Upper lobe of left lung (tissue), 6 donors: ENCODE measurements around the gene LYL1. TPM values are rescaled to one million over a fixed set of nuclear protein-coding genes. Genes with fewer than 3 reads are reported as not detected.

Source experiments
- ATAC-seq, 2 donors: fragments of 200-7000 bp; cut with Tn5 transposase; one replicate each; pipeline ENCODE4 v1.9.1; 2022; ENCODE audit warnings: mild to moderate bottlenecking in 2 of 2, moderate library complexity in 2 of 2; ENCODE audit not compliant: low FRiP score in 2 of 2
- DNase-seq, 2 donors: peaks; one replicate each; pipeline ENCODE4 v3.0.0-alpha.2; 2019 to 2020
- H3K27ac ChIP-seq, 4 donors: fragments of 200-600 bp; sonication (generic); one replicate each; pipeline ENCODE4 v1.5.1; 2016 to 2019
- H3K27me3 ChIP-seq, 4 donors: fragments of 200-600 bp; sonication (generic); one replicate each; pipeline ENCODE4 v1.5.1; 2017 to 2019
- H3K36me3 ChIP-seq, 4 donors: fragments of 200-600 bp; sonication (generic); one replicate each; pipeline ENCODE4 v1.5.1; 2016 to 2019
- H3K4me1 ChIP-seq, 4 donors: fragments of 200-600 bp; sonication (generic); one replicate each; pipeline ENCODE4 v1.5.1; 2018 to 2019
- H3K4me3 ChIP-seq, 4 donors: fragments of 200-600 bp; sonication (generic); one replicate each; pipeline ENCODE4 v1.5.1; 2017 to 2019; ENCODE audit warnings: mild to moderate bottlenecking in 2 of 4, moderate library complexity in 1 of 4
- H3K9me3 ChIP-seq, 4 donors: fragments of 200-600 bp; sonication (generic); one replicate each; pipeline ENCODE4 v1.5.1; 2018 to 2019
- EP300 ChIP-seq, 4 donors: sonication (generic); formaldehyde crosslinking; IDR thresholded peaks; one replicate each; pipeline ENCODE4 v1.5.1; 2017; ENCODE audit warnings: antibody characterized with exemption in 4 of 4, control low read depth in 2 of 4
- POLR2A ChIP-seq, 4 donors: fragments of 450-650 bp; IDR thresholded peaks; one replicate each; pipeline ENCODE4 v1.5.1; 2016 to 2017; ENCODE audit warnings: antibody characterized with exemption in 4 of 4, mild to moderate bottlenecking in 2 of 4
- POLR2AphosphoS5 ChIP-seq, 2 donors: sonication (generic); formaldehyde crosslinking; IDR thresholded peaks; one replicate each; pipeline ENCODE4 v1.5.1; 2017; ENCODE audit warnings: antibody characterized with exemption in 2 of 2
- WGBS, 2 donors: methylation state at CpG; one replicate each; pipeline ENCODE4 v1.1.5; 2017 to 2018; 5-methylcytosine and 5-hydroxymethylcytosine counted together
- total RNA-seq, 6 donors: library from RNA; depleted of rRNA in 4 of 6; stranded (reverse); fragments of >200 nt in 4 of 6; gene quantifications; one replicate each; pipeline versions ENCODE4 v1.1.0 to v1.2.1, GENCODE V29; 2016 to 2021
- TF ChIP-seq, protein P1 (sequence below), 6 experiments: fragments of 450-650 bp in 4 of 6; fragments of 200-600 bp in 2 of 6; sonication (generic) in 2 of 6; IDR thresholded peaks; one replicate each; pipeline ENCODE4 v1.5.1; 2016 to 2019; ENCODE audit warnings: antibody characterized with exemption in 6 of 6
- donor health status: DM: no; HTN: no; CAD: no; lungs with moderate emphysema.
- donor health status: DM: no; HTN: yes; CAD: no; lungs with severe emphysema.

Gene LYL1
- total RNA-seq, 6 donors from 2014 or later, result 22.6 to 55.5 (median 31.4) TPM

DNA sequence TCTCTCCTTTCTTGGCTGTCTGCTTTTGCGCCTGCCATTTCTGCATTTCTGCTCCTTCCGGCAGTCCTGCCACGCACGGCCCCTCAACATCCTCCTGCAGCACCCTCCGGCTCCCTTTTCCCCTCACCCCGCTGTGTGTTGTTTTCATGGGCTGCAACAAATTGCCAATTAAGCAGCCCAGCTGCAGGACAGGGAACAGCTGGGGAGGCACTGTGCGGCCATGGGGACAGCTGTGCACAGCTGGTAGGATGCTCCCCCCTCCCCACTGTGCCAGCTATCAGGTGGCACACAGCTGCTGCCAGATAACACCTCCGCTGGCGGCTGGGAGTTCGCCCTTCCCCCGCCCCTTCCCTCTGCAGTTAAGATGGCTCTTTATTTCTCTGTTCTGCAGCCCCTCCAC lies 25.4 kb downstream of the LYL1 start:
- TF ChIP-seq POLR2AphosphoS5 (IDR thresholded peaks at IDR 0.05), result peak; percentile 37 to 46
- TF ChIP-seq, protein P1, sequence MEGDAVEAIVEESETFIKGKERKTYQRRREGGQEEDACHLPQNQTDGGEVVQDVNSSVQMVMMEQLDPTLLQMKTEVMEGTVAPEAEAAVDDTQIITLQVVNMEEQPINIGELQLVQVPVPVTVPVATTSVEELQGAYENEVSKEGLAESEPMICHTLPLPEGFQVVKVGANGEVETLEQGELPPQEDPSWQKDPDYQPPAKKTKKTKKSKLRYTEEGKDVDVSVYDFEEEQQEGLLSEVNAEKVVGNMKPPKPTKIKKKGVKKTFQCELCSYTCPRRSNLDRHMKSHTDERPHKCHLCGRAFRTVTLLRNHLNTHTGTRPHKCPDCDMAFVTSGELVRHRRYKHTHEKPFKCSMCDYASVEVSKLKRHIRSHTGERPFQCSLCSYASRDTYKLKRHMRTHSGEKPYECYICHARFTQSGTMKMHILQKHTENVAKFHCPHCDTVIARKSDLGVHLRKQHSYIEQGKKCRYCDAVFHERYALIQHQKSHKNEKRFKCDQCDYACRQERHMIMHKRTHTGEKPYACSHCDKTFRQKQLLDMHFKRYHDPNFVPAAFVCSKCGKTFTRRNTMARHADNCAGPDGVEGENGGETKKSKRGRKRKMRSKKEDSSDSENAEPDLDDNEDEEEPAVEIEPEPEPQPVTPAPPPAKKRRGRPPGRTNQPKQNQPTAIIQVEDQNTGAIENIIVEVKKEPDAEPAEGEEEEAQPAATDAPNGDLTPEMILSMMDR (IDR thresholded peaks at IDR 0.05), result no peak
- ATAC-seq (no peak), DNase-seq (no peak)
- 51 to 61% methylated on average over 11 of the region's 11 CpGs for WGBS, 2 donors
- Histone ChIP-seq H3K36me3 (peaks cover 0 to 65% (median 28%) of the 10 kb centered on the region in 4 donors), H3K27me3 (no peaks in the 10 kb centered on the region), H3K9me3 (no peaks in the 10 kb centered on the region), H3K27ac (peak overlapping the region in 3 of 4 donors; percentile 63 to 85 (median 72)), H3K4me3 (no peak overlapping the region), H3K4me1 (peaks cover 38 to 52% (median 43%) of the 10 kb centered on the region in 4 donors)

DNA sequence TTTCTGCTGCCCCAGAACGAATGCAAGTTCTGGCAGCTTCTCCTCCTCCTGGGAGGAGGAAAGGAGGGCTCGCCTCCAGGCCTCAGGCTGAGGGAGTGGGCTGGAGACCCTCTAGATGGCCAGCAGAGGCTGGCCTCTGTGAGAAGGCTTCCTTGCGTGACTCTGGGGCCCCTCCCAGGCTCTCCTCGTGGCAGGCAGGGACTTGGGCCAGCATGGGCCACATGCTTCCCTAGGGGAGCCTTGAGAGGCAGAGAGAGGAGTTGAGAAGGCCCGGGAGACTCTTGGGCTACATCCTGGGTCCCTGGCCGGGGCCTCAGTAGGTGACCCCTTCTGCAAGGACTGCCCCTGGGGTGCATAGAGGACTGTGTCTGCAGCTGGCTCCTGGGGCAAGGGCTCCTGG lies 25.9 kb downstream of the LYL1 start:
- Histone ChIP-seq H3K4me1 (peaks cover 33 to 48% (median 42%) of the 10 kb centered on the region in 4 donors), H3K4me3 (no peak overlapping the region), H3K36me3 (peaks cover 0 to 62% (median 28%) of the 10 kb centered on the region in 4 donors), H3K27me3 (no peaks in the 10 kb centered on the region), H3K27ac (peak overlapping the region in 3 of 4 donors; percentile 26 to 85 (median 72)), H3K9me3 (no peaks in the 10 kb centered on the region)
- 58 to 82% methylated on average over 2 to 6 of the region's 6 CpGs for WGBS, 2 donors
- DNase-seq (no peak), ATAC-seq (no peak)
- TF ChIP-seq, protein P1 (IDR thresholded peaks at IDR 0.05), result no peak
- no peak for TF ChIP-seq EP300 (IDR thresholded peaks at IDR 0.05)
- TF ChIP-seq POLR2AphosphoS5 (IDR thresholded peaks at IDR 0.05), result no peak
- no peak for TF ChIP-seq POLR2A (IDR thresholded peaks at IDR 0.05)

DNA sequence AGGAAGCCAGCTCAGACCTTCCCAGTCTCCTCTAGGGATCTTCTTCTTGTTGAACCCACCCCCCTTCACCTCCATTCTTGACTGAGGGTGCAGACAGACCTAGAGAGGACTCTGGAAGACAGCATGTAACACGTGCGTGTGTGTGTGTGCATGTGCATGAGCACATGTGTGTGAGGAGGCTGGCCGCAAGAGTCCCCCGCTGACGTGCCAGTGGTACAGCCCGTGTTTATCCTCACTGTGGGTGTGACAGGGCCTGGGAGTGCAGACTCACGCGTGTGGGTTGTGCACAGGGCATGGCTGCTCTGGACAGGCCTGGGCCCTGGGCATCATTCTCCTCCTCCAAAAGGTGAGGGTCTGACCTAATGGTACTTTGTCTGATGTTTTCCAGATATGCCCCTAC lies 26.3 kb downstream of the LYL1 start:
- Histone ChIP-seq H3K36me3 (peaks cover 0 to 57% (median 28%) of the 10 kb centered on the region in 4 donors), H3K4me3 (no peak overlapping the region), H3K9me3 (no peaks in the 10 kb centered on the region), H3K27ac (peak overlapping the region in 3 of 4 donors; percentile 26 to 85 (median 72)), H3K27me3 (no peaks in the 10 kb centered on the region), H3K4me1 (peaks cover 29 to 44% (median 40%) of the 10 kb centered on the region in 4 donors)
- DNase-seq (no peak), ATAC-seq (no peak)
- TF ChIP-seq POLR2A (IDR thresholded peaks at IDR 0.05) (no peak), POLR2AphosphoS5 (IDR thresholded peaks at IDR 0.05) (no peak), EP300 (IDR thresholded peaks at IDR 0.05) (no peak)
- TF ChIP-seq, protein P1 (IDR thresholded peaks at IDR 0.05), result no peak
- whole genome bisulfite sequencing, 2 donors, result 63% methylated on average over 8 of the region's 8 CpGs; no CpG with 5 or more reads in 1 of the 2 donors

DNA sequence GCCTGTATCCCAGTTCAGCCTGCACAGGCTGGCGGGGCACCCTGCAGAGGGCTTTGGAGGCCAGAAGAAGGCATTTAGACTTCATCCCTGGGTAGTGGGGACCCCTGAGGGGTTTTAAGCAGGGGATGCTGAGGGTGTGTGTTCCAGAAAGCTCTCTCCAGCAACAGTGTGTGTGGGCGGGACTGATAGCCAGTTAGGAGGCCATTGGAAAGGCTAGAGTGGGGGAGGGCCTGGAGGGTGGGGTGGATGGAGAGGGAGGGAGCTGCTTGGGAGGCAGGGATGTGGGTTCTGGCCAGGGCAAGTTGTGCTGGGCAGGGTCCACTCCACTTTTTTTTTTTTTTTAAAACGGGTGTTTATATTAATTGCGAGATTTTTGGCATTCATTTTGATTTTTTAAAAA lies 28.3 kb downstream of the LYL1 start:
- ATAC-seq, result peak in 1 of 2 donors; percentile 8
- Histone ChIP-seq H3K9me3 (no peaks in the 10 kb centered on the region), H3K4me3 (no peak overlapping the region), H3K27me3 (no peaks in the 10 kb centered on the region), H3K36me3 (peaks cover 0 to 47% (median 25%) of the 10 kb centered on the region in 4 donors), H3K27ac (peak overlapping the region in 2 of 4 donors; percentile 11), H3K4me1 (peaks cover 23 to 47% (median 38%) of the 10 kb centered on the region in 4 donors)
- DNase-seq, result no peak
- TF ChIP-seq POLR2AphosphoS5 (IDR thresholded peaks at IDR 0.05) (no peak), EP300 (IDR thresholded peaks at IDR 0.05) (no peak), POLR2A (IDR thresholded peaks at IDR 0.05) (no peak)
- TF ChIP-seq, protein P1 (IDR thresholded peaks at IDR 0.05), result no peak
- WGBS, 2 donors, result 76 to 81% methylated on average over 4 of the region's 4 CpGs

DNA sequence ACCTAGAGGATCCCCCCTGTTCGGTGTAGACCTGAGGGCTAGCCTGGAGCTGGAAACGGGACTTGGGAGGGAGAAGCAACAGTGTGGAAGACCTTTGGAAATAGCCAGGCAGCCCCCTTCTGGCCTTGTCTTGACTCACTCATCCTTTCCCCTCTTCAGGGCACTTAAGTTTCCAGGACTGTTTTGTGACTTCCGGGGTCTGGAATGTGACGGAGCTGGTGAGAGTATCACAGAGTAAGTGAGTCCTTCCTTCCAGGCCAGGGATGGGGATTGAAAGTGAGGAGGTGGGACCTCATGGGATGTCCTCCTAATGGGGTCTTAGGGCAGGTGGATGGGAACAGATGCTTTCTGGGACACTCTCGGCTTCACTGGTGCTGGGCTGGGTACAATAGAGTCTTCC lies 29.4 kb downstream of the LYL1 start:
- TF ChIP-seq EP300 (IDR thresholded peaks at IDR 0.05) (no peak), POLR2AphosphoS5 (IDR thresholded peaks at IDR 0.05) (no peak), POLR2A (IDR thresholded peaks at IDR 0.05) (no peak)
- TF ChIP-seq, protein P1 (IDR thresholded peaks at IDR 0.05), result no peak
- peaks cover 14 to 43% (median 31%) of the 10 kb centered on the region in 4 donors for H3K4me1 ChIP-seq
- no peaks in the 10 kb centered on the region for H3K27me3 ChIP-seq
- 77 to 79% methylated on average over 4 to 5 of the region's 5 CpGs for WGBS, 2 donors
- peaks cover 0 to 43% (median 25%) of the 10 kb centered on the region in 4 donors for H3K36me3 ChIP-seq
- ATAC-seq (no peak), DNase-seq (no peak)
- no peak overlapping the region for H3K4me3 ChIP-seq
- H3K9me3 ChIP-seq, result no peaks in the 10 kb centered on the region
- peak overlapping the region in 1 of 4 donors; percentile 19 for H3K27ac ChIP-seq
